DMS53 treated with DMSO at 0.1 percent for 48 hours (cell line): Measurements from ENCODE around the gene DCC.

Experiments
- DNase-seq: peaks from one replicate; lab custom pipeline; 2025; ENCODE audit not compliant: unreplicated experiment; lab: John Stamatoyannopoulos, UW

DCC gene

GRCh38 chr18:53148123-53148522 lies 808.1 kb downstream of the DCC start:
- DNase-seq, result no peak

- DNase-seq, result no peak
Observed at GRCh38 chr18:53152476-53152875, 812.5 kb downstream of the DCC start.

GRCh38 chr18:53153281-53153680 lies 813.3 kb downstream of the DCC start:
- peak; percentile 51 for DNase-seq

- DNase-seq, result no peak
Observed at GRCh38 chr18:53153800-53154199, 813.8 kb downstream of the DCC start.

GRCh38 chr18:53165770-53166169 lies 825.8 kb downstream of the DCC start:
- DNase-seq, result no peak

- no peak for DNase-seq
Observed at GRCh38 chr18:53169346-53169745, 829.3 kb downstream of the DCC start.

- peak; percentile 19 for DNase-seq
Observed at GRCh38 chr18:53191634-53192033, 851.6 kb downstream of the DCC start.

- no peak for DNase-seq
Observed at GRCh38 chr18:53193870-53194269, 853.9 kb downstream of the DCC start.

GRCh38 chr18:53219853-53220252 lies 879.9 kb downstream of the DCC start:
- DNase-seq, result no peak

GRCh38 chr18:53224128-53224778 lies 884.3 kb downstream of the DCC start:
- DNase-seq, result no peak

- no peak for DNase-seq
Observed at GRCh38 chr18:53225567-53226325, 885.7 kb downstream of the DCC start.

GRCh38 chr18:53234610-53235009 lies 894.6 kb downstream of the DCC start:
- no peak for DNase-seq

GRCh38 chr18:53241161-53241560 lies 901.2 kb downstream of the DCC start:
- DNase-seq, result no peak

GRCh38 chr18:53253789-53254188 lies 913.8 kb downstream of the DCC start:
- DNase-seq, result no peak

GRCh38 chr18:53254265-53254664 lies 914.3 kb downstream of the DCC start:
- DNase-seq, result no peak

- no peak for DNase-seq
Observed at GRCh38 chr18:53261241-53261640, 921.2 kb downstream of the DCC start.

- DNase-seq, result no peak
Observed at GRCh38 chr18:53266850-53267249, 926.9 kb downstream of the DCC start.

- no peak for DNase-seq
Observed at GRCh38 chr18:53268455-53268854, 928.5 kb downstream of the DCC start.

GRCh38 chr18:53281406-53281805 lies 941.4 kb downstream of the DCC start:
- no peak for DNase-seq

- DNase-seq, result no peak
Observed at GRCh38 chr18:53283708-53284107, 943.7 kb downstream of the DCC start.

- DNase-seq, result no peak
Observed at GRCh38 chr18:53305461-53305860, 965.5 kb downstream of the DCC start.

- DNase-seq, result no peak
Observed at GRCh38 chr18:53319628-53320027, 979.6 kb downstream of the DCC start.

GRCh38 chr18:53322163-53322562 lies 982.2 kb downstream of the DCC start:
- no peak for DNase-seq
